ENCODE results near the gene PPM1G. TPM values are rescaled to one million over a fixed set of nuclear protein-coding genes. Genes with fewer than 3 reads are reported as not detected.
A peak's percentile ranks its signal among the peaks of the same experiment; 100 is the strongest.

The PPM1G gene
- total RNA-seq, 1 donor from 2014 or later = 56.7 TPM

DNA sequence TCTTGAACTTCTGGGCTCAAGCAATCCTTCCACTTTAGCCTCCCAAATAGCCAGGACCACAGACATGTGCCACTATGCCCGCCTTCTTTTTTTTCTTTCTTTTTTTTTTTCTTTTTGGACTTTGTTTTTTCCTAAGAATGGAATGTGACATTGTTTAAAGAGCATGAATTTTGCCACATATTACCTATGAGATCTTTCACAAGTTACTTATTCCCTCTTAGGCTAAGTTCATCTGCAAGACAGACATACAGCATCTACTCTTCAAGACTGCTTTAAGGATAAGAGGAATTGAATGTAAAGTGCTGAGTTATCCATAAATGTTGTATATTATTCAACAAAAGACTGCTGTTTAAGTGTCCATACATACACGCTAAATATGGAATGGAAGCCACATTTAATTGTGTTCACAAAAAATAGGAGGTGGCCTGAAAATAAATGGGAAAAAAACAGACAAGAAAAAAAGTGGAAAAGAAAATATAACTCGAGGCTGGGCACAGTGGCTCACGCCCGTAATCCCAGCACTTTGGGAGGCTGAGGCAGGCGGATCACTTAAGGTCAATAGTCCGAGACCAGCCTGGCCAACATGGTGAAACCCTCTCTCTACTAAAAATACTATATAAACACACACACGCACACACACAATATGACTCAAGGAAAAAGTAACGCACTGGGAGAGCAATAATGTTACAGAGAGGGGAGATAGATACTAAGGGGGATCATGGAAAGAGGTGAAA is 3.2 kb upstream of the PPM1G start:
- DNase-seq (ENCODE audit: low spot score) = peak; percentile 69

DNA sequence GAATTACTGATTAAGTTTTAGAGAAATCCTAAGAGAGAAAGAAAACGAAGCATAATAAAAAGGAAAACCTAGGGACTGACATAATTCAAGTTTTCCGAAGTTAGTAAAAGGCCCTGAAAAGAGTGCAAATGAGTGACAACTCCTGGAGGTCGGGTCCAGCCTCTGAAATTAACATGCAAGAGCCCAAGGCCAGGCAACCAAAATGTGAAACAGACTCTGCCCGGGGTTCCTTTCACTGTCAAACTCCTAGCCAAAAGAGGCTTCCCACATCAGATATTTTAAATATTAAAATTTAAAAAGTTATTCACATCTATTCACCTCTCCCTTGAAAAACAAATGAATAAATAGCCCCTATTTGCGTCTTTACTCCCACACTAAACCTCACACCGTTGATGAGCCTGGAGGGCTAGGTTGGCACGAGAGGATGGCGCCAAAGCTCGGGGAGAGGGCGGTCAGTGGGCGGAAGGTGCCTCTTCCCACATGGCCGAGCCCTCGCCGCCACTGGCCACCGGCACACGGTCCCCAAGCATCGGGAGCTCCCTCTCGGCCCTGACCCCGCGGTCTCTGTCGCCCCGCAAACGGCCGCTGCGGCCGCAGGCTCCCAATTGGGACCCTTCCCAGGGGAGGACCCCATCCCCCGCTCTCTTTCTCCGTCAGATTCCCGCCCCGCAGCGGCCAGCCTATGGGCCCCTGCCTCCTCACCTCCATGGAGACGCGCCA is 630 bp downstream of the PPM1G start:
- DNase-seq (ENCODE audit: low spot score) = peak; percentile 26

DNA sequence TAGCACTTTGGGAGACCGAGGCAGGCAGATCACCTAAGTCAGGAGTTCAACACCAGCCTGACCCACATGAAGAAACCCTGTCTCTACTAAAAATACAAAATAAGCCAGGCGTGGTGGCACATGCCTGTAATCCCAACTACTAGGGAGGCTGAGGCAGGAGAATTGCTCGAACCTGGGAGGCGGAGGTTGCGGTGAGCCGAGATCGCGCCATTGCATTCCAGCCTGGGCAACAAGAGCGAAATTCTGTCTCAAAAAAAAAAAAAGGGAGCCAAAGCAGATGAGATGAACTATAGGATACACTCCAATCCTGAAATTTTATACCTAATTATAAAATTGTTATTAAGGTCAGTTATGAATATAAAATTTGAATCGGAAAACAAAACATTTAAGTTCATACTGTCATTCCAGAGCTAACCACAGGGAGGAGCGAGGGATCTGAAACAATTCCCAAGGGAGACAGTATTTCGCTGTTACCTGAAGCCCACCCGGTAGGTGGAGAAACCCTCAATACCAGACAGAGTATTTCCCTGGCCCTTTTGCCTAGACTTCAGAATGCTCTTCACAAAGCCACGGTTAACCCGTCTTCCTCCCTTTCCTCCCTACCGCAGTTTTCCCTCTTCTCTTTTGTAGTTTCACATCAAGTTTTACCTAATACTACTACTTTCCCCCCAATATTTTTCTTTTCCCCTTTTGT is 1.4 kb downstream of the PPM1G start:
- peak; percentile 30 for DNase-seq (ENCODE audit: low spot score)

DNA sequence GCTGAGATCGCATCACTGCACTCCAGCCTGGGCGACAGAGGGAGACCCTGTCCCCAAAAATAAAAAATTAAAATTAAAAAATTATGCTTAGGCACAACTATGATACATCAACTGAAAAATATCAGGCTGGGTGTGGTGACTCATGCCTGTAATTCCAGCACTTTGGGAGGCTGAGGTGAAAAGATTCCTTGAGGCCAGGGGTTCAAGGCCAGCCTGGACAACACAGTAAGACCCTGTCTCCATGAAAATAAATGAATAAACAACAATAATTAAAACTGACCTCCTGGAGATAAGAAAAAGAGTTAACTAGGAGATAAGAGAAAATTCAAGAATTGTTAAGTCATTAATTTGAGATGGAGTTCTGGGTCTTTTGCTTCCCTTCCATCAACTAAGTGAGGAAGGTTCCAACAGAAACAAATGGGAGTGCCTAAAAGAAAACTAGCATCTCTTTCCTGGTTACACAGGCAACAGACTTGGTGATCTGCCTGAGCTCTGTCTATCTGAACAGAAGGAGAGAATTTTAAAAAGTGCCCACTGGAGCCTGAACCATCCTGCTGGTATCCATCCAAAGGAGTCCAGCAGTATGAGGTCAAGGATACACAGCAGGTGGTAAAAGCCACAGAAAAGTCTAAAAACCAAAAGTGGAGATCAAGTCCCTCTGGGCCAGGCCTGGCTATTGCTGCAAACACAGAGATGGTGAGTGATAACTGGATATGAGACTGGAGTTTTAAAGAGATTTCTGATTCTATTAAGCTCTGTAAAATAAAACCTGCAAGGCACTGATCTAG is 8.8 kb downstream of the PPM1G start:
- DNase-seq (ENCODE audit: low spot score) = peak; percentile 12

DNA sequence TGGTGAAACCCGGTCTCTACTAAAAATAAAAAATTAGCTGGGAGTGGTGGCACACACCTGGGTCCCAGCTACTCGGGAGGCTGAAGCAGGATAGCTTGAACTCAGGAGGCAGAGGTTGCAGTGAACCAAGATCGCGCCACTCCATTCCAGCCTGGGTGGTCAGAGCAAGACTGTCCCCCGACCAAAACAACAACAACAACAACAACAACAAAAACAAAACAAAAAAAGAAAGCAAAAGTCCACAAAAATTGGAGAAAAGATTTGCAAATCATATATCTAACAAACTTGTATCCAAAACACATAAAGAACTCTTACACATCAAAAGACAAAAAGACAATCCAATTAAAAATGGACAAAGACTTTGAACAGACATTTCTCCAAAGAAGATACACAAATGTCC is 10.4 kb downstream of the PPM1G start:
- peak; percentile 43 for DNase-seq (ENCODE audit: low spot score)

DNA sequence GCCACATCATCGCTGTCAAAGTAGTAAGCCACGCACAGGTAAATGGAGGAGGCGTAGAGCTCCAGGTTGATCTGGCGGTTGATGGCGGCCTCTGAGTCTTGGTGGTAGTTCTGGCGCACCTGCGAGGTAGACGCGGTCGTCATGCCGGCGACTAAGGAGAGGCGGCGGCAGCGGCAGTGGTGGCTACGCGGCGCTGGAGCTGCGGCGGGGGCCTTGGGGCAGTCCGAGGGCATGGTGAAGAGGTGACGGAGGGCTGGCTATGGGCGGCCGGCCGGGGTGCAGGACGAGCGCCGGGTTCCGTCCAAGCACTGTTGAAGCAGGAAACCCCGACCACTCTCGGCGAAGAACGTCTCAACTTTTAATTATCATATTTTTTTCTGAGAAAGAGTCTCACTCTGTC is 16.2 kb downstream of the PPM1G start:
- peak; percentile 82 for DNase-seq (ENCODE audit: low spot score)

DNA sequence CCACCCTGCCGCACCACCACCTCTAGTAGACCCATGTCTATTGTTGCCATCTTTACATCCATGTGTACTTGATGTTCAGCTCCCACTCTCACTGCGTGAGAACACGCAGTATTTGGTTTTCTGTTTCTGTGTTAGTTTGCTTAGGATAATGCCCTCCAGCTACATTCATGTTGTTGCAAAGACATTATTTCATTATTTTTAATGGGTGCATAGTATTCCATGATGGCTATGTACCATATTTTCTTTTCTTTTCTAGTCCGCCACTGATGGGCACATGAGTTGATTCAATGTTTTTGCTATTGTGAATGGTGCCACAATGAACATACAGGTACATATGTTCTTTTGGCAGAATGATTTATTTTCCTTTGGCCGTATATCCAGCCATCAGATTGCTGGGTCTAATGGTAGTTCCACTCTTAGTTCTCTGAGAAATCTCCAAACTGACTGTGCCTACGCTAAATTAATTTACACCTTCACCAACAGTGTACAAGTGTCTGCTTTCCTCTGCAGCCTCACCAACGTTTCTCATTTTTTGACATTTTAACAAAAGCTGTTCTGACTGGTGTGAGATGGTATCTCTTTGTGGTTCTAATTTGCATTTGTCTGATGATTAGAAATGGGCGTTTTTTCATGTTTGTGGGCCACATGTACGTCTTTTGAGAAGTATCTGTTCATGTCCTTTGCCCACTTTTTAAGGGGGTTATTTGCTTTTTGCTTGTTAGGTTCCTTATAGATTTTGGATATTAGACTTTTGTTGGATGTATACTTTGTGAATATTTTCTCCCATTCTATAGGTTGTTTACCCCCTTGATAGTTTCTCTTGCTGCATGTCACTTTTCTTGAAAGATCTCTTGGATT is 18.3 kb downstream of the PPM1G start:
- DNase-seq (ENCODE audit: low spot score) = no peak

DNA sequence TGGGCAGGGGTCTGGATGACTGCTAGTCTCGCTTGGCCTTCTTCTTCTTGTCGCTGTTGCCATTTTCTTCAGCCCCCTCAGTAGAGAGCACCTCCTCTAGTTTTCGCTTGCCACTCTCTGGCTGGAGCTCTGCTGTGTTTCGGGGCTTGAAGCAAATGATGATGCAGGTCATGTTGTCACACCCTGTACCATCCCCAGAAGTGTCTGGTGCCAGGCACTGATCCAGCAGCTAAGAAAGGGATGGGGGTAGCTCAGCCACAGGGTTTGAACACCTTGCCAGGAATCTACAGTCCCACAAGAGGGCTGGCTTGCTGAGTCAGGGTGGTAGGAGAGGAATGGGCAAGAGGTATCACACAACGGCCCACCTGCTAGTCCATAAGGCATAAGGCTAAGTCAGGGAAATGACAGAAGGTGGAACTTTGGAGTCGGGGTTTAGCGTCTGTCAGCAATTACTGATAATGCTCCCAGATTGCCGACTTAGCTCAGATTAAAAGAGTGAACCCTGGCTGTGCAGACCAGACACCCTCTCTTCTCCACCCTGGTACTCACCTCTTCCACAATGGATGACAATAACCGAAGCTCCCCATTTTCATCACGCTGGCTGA is 27.7 kb downstream of the PPM1G start:
- DNase-seq (ENCODE audit: low spot score) = no peak

DNA sequence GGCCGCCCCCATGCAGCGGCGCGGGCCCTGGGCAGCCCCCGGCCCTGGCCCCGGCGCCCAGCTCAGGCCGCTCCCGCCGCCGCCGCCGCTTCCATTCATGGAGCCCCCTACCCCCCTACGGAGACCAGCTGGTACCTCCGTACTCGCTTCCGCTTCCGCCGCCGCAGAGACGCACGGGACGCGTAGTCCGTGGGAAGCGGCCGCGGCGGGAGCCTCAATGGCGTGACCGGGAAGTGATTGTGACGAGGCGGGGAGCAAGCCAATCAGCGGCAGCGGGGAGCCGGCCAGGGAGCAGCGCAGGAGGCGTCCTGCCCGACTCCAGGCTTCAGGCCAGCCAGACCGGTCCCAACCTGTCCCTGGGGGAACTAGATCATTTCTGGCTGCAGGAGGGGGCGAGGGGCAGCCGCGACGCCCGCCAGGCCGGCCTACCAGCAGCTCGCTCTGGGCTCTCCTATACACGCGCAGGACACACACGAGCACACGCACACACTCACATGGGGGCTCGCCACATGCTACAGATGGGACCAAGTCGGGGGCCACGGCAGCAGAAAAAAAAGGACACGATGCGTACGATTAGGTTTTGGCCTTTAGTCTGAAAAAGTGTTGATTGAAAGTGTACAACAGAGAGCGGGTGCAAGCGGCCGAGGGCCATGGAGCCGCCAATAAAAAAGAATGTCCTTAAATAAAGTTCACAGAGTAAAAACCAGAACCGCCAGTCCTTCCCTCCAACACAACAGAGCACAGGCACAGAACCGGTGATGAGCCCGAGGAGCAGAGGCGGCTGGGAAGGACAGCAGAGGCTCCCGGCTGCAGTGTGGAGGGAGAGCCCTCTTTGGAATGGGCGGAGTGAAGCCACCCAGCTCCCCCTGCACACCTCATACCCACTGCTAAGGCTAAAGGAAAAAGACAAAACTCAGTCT is 28.5 kb downstream of the PPM1G start, which contains the start of gene ZNF513:
Gene ZNF513 (minus strand): TSS at position 109 of the 920 bp plus-strand sequence. CDS start 208 bp downstream, outside the sequence.
- DNase-seq (ENCODE audit: low spot score) = peak; percentile 100

DNA sequence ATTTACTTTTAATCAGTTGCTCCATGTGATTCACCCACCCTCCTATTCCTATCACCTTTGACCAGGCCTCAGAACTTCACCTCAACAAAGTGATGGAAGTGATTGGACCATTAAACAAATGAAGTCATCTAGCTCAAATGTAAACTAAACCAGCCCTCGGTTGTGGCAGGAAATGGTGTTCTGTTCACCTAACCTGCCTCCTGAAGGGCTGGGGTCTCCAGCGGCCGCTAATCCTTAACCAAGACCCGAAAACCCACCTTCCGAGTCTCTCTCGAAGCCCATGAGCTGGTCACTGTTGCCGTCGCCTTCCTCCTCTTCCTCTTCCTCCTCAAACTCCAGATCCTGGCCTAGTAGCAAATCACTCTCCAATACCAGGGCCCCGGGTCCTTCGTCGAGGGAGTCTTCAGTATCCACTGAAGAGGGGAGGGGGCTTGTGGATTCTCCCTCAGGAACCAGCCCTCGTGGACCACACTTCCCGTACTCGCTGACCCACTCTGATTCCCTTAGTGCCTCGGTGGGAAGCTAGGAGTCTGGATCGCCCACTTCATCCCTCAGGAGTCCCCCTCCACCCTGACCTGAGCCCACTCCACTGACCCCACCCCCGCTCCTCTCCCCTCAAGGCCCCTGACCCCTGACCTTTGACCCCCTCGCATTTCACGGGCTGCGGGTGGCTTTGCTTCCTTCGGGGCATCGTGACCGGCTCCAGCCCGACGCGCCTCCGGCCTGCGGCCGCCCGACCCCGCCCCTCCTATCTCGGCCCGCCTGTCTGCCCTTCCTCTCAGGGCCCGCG is 29.4 kb downstream of the PPM1G start:
- no peak for DNase-seq (ENCODE audit: low spot score)

DNA sequence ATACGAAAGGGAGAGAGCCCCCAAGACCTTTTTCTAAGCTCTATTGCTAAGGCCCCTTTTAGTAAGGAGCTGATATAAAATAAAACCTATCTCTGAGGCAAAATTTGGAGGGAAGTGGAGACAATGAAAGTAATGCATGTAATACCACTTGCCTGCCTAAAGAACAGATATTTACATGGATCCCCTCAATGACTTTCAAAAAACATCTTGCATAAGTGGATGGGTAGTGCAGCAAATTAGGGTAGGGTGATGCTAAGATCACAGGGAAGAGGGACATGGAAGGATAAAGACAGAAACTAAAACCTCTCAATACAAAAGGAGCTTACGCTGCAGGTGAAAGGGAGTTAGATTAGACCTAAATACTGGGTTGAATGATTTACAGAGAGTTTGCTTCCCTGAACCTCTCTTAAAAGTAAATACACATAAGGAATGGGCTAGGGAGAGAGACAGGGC is 30.0 kb downstream of the PPM1G start:
- no peak for DNase-seq (ENCODE audit: low spot score)

DNA sequence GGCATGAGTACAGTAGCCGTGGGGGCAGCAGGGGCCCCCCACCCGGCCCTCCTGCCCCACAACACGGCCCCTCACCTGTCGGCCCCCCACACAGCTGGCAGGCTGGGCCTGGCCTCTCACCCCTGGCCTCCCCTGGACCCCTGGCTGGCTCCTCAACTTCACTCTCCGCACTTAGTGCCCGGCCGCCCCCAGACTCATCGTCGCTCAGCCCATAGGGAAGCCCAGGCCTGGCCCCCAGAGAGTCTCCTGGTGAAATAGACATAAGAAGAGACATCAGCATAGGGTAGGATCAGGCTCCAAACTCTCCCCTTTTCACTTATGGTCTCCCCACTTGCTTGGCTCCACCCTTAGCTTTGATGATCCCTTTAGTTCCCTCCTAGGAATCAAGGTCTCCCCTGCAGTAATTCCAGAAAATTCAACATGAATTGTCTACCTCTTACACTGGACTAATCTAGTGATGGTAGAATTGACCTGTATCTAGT is 30.5 kb downstream of the PPM1G start:
- no peak for DNase-seq (ENCODE audit: low spot score)

DNA sequence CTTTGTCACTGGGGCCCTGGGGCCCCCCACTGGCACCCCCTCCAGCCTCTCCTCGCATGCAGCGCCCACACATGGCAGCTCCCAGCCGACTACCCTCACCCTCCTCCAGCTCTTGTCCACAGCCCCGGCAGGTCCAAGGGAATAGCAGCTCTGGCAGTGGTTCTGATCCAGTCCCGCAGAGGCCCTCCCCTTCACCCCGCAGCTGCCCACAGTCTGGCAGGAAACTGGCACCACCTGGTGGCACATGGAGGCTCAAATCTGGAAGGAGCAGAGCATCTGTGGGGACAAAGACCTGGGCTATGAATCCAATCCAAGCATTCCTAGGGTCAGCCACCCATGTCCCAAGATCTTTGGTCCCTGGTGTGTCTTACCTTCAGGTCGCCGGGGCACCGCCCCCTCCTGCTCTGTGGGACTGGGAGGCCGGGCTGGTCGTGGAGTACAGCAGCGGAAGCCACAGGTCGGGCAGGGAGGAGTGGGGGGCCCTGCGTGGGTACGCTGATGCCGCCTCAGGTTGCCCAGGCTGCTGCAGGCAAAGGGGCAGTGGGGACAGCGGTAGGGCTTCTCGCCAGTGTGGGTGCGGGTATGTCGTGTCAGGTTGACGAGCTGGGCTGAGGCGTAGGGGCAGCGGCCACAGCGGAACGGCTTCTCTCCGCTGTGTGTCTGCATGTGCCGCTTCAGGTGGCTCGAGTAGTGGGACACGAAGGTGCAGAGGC is 31.1 kb downstream of the PPM1G start:
- no peak for DNase-seq (ENCODE audit: low spot score)

DNA sequence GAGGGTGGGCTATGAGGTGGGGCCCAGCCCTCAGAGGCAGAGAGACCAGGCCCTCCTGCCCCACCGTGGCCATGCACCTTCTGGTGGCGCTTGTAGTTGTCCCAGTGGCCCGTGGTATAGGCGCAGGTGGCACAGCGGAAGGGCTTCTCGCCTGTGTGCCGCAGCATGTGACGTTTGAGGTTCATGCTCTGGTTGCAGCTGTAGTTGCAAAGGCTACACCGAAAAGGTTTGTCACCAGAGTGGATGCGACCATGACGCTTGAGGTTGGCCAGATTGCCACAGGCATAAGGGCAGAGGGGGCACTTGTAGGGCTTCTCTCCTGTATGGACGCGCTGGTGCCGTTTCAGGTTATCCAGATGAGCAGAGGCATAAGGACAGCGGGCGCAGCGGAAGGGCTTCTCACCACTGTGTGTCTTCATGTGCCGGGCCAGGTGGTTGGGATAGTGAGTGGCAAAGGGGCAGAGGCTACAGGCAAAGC is 31.7 kb downstream of the PPM1G start:
- DNase-seq (ENCODE audit: low spot score) = no peak

DNA sequence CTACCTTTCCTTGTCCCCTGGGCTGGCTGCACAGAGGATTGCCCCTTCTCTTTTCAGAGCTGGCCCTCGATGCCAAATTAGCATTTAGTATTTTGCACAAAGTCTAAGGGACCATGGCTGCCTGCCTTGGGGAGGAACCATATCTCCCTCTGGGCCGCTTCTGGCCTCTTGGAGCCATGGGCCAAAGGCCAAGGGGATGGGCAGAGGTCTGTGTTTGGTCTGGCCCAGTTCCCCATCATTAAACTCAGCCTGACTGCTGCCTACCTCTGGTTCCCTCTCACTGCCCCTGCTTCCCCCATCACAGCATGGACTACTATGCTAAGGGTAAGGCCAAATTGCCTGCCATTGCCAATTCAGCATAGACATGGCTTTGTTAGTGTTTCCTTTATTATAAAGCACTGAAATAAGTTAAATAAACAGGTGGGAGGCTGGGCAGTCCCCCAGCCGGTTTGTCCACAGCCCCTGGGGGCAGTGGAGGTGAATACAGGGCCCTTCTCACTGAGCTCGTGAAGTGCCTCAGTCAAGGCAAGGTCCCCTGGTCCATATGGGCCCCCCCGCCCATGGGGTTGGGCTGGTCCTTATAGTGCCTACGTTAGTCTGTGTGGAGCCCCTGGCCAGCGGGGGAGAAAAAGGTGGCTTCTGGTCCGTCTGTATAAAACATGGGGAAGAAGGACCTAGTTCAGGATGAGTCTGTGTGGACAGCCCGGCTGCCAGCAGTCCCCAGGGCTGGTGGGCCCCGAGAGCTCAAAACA is 32.3 kb downstream of the PPM1G start:
- DNase-seq (ENCODE audit: low spot score) = no peak
